ENCODE data around the gene CABP7.

The CABP7 gene

DNA sequence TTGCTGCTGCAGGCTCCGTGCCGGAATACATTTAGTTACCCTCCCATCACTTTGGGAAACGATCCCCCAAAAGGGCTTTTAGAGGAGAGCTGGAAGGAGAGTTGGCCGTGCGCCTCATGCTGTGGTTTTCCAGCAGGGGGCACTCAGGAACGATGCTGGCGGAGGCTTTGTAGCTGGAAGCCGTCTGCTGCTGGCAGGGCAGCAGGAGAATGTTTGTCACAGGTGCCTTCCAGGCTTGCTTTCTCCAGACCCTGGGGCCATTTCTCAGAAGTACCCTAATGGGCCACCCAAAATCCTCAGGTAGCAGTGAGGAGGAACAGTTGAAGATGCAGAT, 30.0 kb upstream of the CABP7 start:
- DNase-seq (ENCODE audit: low read depth, low spot score), result no peak
- H3K36me3 ChIP-seq (ENCODE audit: insufficient read depth, low read length), result no peaks in the 10 kb centered on the region
- TF ChIP-seq EZH2 (IDR thresholded peaks at IDR 0.05), result no peak
- no peak for TF ChIP-seq FOXP2 (optimal IDR thresholded peaks at IDR 0.05; ENCODE audit: control extremely low read depth, extremely low read length, insufficient read depth)
- TF ChIP-seq POLR2AphosphoS5 (IDR thresholded peaks at IDR 0.05; ENCODE audit: borderline replicate concordance, low read depth, low read length), result no peak
- H3K9ac ChIP-seq (ENCODE audit: insufficient read length), result no peak overlapping the region
- no peak overlapping the region for H3K4me3 ChIP-seq
- H3K9me3 ChIP-seq (ENCODE audit: low read depth, low read length), result no peaks in the 10 kb centered on the region
- no peak overlapping the region for H3K27ac ChIP-seq

- H3K9ac ChIP-seq (ENCODE audit: insufficient read length), result no peak overlapping the region
- no peak overlapping the region for H3K4me3 ChIP-seq
- DNase-seq (ENCODE audit: low read depth, low spot score), result no peak
- TF ChIP-seq EZH2 (IDR thresholded peaks at IDR 0.05), result no peak
- no peak for TF ChIP-seq FOXP2 (optimal IDR thresholded peaks at IDR 0.05; ENCODE audit: control extremely low read depth, extremely low read length, insufficient read depth)
- TF ChIP-seq POLR2AphosphoS5 (IDR thresholded peaks at IDR 0.05; ENCODE audit: borderline replicate concordance, low read depth, low read length), result no peak
- no peaks in the 10 kb centered on the region for H3K36me3 ChIP-seq (ENCODE audit: insufficient read depth, low read length)
- no peak overlapping the region for H3K27ac ChIP-seq
- H3K9me3 ChIP-seq (ENCODE audit: low read depth, low read length), result no peaks in the 10 kb centered on the region
Observed at GRCh38 chr22:29690476-29690875, 29.3 kb upstream of the CABP7 start.

DNA sequence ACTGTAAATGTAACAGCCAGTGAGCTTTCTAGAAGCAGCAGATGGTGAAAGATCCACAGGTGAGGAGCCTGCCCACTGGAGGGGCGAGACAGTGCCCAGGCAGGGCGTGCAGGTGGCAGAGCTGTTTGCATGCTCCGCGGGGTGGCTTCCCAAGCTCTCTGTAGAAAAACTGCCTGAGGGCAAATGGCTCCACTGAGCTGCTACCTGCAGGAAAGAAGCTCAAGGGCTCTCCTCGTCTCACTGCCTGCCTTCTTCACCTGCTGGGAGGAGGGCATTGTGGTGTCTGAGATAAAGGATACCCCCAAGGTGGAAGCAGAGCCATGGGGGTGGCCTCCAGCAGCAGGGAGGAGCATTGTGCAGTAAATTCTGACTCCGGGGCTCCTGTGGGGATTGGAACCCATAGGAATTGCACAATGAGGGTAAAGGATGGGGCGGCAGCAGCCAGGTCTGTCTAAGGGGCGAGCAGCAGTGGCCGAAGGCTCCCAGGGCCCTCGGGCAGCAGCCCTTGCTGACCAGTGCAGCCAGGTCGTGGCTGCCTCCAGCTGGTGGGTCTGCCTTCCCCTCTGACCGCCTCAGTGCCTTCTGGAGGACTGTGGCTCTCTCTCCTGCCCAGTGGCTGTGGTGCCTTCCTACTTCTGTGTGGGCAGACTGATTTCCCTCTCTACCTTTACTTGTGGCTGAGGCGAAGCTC, 28.0 kb upstream of the CABP7 start:
- Histone ChIP-seq H3K4me3 (no peak overlapping the region), H3K9ac (ENCODE audit: insufficient read length) (no peak overlapping the region), H3K9me3 (ENCODE audit: low read depth, low read length) (no peaks in the 10 kb centered on the region), H3K36me3 (ENCODE audit: insufficient read depth, low read length) (no peaks in the 10 kb centered on the region), H3K27ac (no peak overlapping the region)
- DNase-seq (ENCODE audit: low read depth, low spot score), result no peak
- TF ChIP-seq POLR2AphosphoS5 (IDR thresholded peaks at IDR 0.05; ENCODE audit: borderline replicate concordance, low read depth, low read length) (no peak), EZH2 (IDR thresholded peaks at IDR 0.05) (no peak), FOXP2 (optimal IDR thresholded peaks at IDR 0.05; ENCODE audit: control extremely low read depth, extremely low read length, insufficient read depth) (no peak)

GRCh38 chr22:29692327-29692640, 27.5 kb upstream of the CABP7 start:
- H3K4me3 ChIP-seq, result no peak overlapping the region
- H3K9me3 ChIP-seq (ENCODE audit: low read depth, low read length), result no peaks in the 10 kb centered on the region
- no peak overlapping the region for H3K27ac ChIP-seq
- no peak overlapping the region for H3K9ac ChIP-seq (ENCODE audit: insufficient read length)
- no peak for DNase-seq (ENCODE audit: low read depth, low spot score)
- H3K36me3 ChIP-seq (ENCODE audit: insufficient read depth, low read length), result no peaks in the 10 kb centered on the region
- TF ChIP-seq EZH2 (IDR thresholded peaks at IDR 0.05) (no peak), FOXP2 (optimal IDR thresholded peaks at IDR 0.05; ENCODE audit: control extremely low read depth, extremely low read length, insufficient read depth) (no peak), POLR2AphosphoS5 (IDR thresholded peaks at IDR 0.05; ENCODE audit: borderline replicate concordance, low read depth, low read length) (no peak)

DNA sequence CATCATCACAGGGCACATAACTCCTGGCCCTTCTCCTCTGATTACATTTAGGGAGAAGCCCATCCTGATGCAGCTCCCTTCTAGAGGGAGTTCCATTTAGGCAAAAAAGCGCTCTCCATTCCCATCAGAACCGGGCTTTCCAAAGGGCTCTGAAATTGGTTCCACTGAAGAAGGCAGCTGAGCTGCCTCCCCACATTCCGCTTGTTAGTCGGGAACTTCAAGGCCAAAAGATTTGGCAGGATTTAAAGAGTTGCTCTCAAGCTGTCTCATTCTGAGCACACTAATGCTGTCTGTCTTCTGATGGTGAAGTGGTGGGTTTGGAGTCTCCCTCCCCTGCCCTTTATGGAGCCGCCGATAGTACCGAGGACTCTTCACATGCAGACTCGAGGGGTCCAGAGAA, 26.6 kb upstream of the CABP7 start:
- DNase-seq (ENCODE audit: low read depth, low spot score), result no peak
- no peak overlapping the region for H3K27ac ChIP-seq
- no peak for TF ChIP-seq FOXP2 (optimal IDR thresholded peaks at IDR 0.05; ENCODE audit: control extremely low read depth, extremely low read length, insufficient read depth)
- TF ChIP-seq POLR2AphosphoS5 (IDR thresholded peaks at IDR 0.05; ENCODE audit: borderline replicate concordance, low read depth, low read length), result no peak
- no peak for TF ChIP-seq EZH2 (IDR thresholded peaks at IDR 0.05)
- no peaks in the 10 kb centered on the region for H3K9me3 ChIP-seq (ENCODE audit: low read depth, low read length)
- H3K4me3 ChIP-seq, result no peak overlapping the region
- H3K36me3 ChIP-seq (ENCODE audit: insufficient read depth, low read length), result no peaks in the 10 kb centered on the region
- H3K9ac ChIP-seq (ENCODE audit: insufficient read length), result no peak overlapping the region

GRCh38 chr22:29693671-29694070, 26.1 kb upstream of the CABP7 start:
- H3K9me3 ChIP-seq (ENCODE audit: low read depth, low read length), result no peaks in the 10 kb centered on the region
- DNase-seq (ENCODE audit: low read depth, low spot score), result no peak
- no peaks in the 10 kb centered on the region for H3K36me3 ChIP-seq (ENCODE audit: insufficient read depth, low read length)
- TF ChIP-seq POLR2AphosphoS5 (IDR thresholded peaks at IDR 0.05; ENCODE audit: borderline replicate concordance, low read depth, low read length), result no peak
- TF ChIP-seq EZH2 (IDR thresholded peaks at IDR 0.05), result no peak
- TF ChIP-seq FOXP2 (optimal IDR thresholded peaks at IDR 0.05; ENCODE audit: control extremely low read depth, extremely low read length, insufficient read depth), result no peak
- H3K4me3 ChIP-seq, result no peak overlapping the region
- no peak overlapping the region for H3K9ac ChIP-seq (ENCODE audit: insufficient read length)
- H3K27ac ChIP-seq, result no peak overlapping the region

DNA sequence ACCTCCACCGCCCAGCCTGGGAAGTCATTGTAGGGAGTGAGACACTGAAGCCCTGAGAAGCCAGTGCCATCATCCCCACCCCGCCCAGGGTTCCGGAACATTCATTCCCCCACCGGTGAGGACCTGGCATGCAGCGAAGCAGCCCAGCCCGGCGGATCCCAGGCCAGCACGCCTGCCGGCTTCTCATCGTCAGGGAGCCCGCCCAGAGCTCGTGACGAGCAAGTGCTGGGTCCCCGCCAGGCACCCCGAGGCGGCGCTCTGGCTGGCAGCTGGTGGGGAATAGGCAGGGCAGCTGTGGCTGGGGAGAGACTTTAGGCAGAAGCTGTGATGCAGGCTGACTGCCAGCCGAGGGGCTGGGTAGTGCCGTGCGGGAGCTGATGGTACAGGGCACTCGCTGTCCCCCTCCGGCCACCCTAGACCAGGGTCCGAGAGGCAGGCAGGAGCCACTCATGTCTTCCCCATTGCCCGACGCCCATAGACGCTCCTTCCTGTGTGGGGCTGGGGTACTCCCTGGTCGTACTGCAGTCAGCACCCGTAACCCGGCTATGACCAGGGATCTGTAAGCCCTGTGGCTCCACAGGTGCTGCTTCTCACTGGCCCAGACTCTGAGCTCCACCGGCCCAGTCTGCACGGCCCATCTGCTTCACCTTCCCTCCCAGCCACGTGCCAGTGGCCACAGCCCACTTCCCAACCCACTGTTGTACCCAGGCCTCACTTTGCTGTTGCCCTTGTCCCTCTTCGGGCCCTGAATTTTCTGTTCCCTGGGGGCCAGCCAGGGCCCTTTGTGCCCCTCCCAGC, 24.5 kb upstream of the CABP7 start:
- Histone ChIP-seq H3K36me3 (ENCODE audit: insufficient read depth, low read length) (no peaks in the 10 kb centered on the region), H3K4me3 (no peak overlapping the region), H3K27ac (no peak overlapping the region), H3K9me3 (ENCODE audit: low read depth, low read length) (no peaks in the 10 kb centered on the region), H3K9ac (ENCODE audit: insufficient read length) (no peak overlapping the region)
- no peak for TF ChIP-seq POLR2AphosphoS5 (IDR thresholded peaks at IDR 0.05; ENCODE audit: borderline replicate concordance, low read depth, low read length)
- TF ChIP-seq FOXP2 (optimal IDR thresholded peaks at IDR 0.05; ENCODE audit: control extremely low read depth, extremely low read length, insufficient read depth), result no peak
- no peak for TF ChIP-seq EZH2 (IDR thresholded peaks at IDR 0.05)
- no peak for DNase-seq (ENCODE audit: low read depth, low spot score)

GRCh38 chr22:29697853-29698598, 21.8 kb upstream of the CABP7 start:
- no peak for TF ChIP-seq POLR2AphosphoS5 (IDR thresholded peaks at IDR 0.05; ENCODE audit: borderline replicate concordance, low read depth, low read length)
- no peak for TF ChIP-seq EZH2 (IDR thresholded peaks at IDR 0.05)
- no peak for TF ChIP-seq FOXP2 (optimal IDR thresholded peaks at IDR 0.05; ENCODE audit: control extremely low read depth, extremely low read length, insufficient read depth)
- DNase-seq (ENCODE audit: low read depth, low spot score), result no peak
- Histone ChIP-seq H3K9me3 (ENCODE audit: low read depth, low read length) (no peaks in the 10 kb centered on the region), H3K9ac (ENCODE audit: insufficient read length) (no peak overlapping the region), H3K27ac (no peak overlapping the region), H3K36me3 (ENCODE audit: insufficient read depth, low read length) (no peaks in the 10 kb centered on the region), H3K4me3 (no peak overlapping the region)
